Right lobe of liver (tissue), 6 donors: ENCODE data around the gene FOXP1. TPM values are rescaled to one million over a fixed set of nuclear protein-coding genes. Genes with fewer than 3 reads are reported as not detected.

Experiments
- ATAC-seq, 4 donors: fragments of 200-7000 bp; cut with Tn5 transposase; one replicate each; pipeline ENCODE4 v1.9.1; 2020; ENCODE audit warnings: mild to moderate bottlenecking in 4 of 4, moderate library complexity in 4 of 4
- DNase-seq, 3 donors: peaks; one replicate each; pipeline ENCODE4 v3.0.0-alpha.2; 2020
- H3K27ac ChIP-seq, 3 donors: fragments of 200-600 bp; one replicate each; pipeline ENCODE4 v1.8.0; 2022
- H3K27me3 ChIP-seq, 2 donors: fragments of 200-600 bp; one replicate each; pipeline ENCODE4 v1.8.0; 2022
- H3K36me3 ChIP-seq, 4 donors: fragments of 200-600 bp; sonication (generic) in 1 of 4; one replicate each; pipeline versions ENCODE4 v1.5.1 to v1.8.0; 2017 to 2022; ENCODE audit warnings: control low read depth in 1 of 4
- H3K4me1 ChIP-seq, 4 donors: fragments of 200-600 bp; sonication (generic) in 1 of 4; one replicate each; pipeline versions ENCODE4 v1.5.1 to v1.8.0; 2017 to 2022; ENCODE audit warnings: control low read depth in 1 of 4
- H3K4me3 ChIP-seq, 3 donors: fragments of 200-600 bp; one replicate each; pipeline ENCODE4 v1.8.0; 2022
- H3K9me3 ChIP-seq, 4 donors: fragments of 200-600 bp; sonication (generic) in 1 of 4; one replicate each; pipeline versions ENCODE4 v1.5.1 to v1.8.0; 2017 to 2022; ENCODE audit warnings: control low read depth in 1 of 4
- CTCF ChIP-seq, 4 donors: fragments of 200-600 bp in 3 of 4; fragments of 450-650 bp in 1 of 4; IDR thresholded peaks; one replicate each; pipeline versions ENCODE4 v1.5.1 to v1.8.0; 2016 to 2022; ENCODE audit warnings: antibody characterized with exemption in 4 of 4, mild to moderate bottlenecking in 2 of 4
- POLR2A ChIP-seq: fragments of 450-650 bp; IDR thresholded peaks from one replicate; pipeline ENCODE4 v1.6.1; 2017; ENCODE audit warnings: antibody characterized with exemption, mild to moderate bottlenecking
- WGBS: methylation state at CpG from one replicate; pipeline ENCODE4 v1.1.6; 2018; ENCODE audit warnings: low coverage, low lambda C conversion rate; ENCODE audit not compliant: insufficient coverage; ENCODE audit errors: missing lambda C conversion rate; 5-methylcytosine and 5-hydroxymethylcytosine counted together
- intact Hi-C, 2 donors: fragments of 100-400 bp; cut with DNase I; formaldehyde crosslinking; loops; one replicate each; pipeline versions ENCODE4 v1.11.2 to v1.14.1; 2022
- total RNA-seq, 6 experiments: library from RNA; depleted of rRNA in 2 of 6; stranded (reverse); fragments of >200 nt in 2 of 6; fragmentation: NEBNext Ultra II Directional in 3 of 6; extraction: Animal tissue kit (Norgen Biotek cat#: 25700) in 3 of 6; gene quantifications; one replicate each; pipeline versions ENCODE4 v1.1.0 to v1.2.4, GENCODE V29; 2016 to 2023
- donor health status: DM: no; HTN: yes; CAD: no.
- donor health status: DM: no; HTN: no; CAD: no.
- donor health status: DM: no; HTN: no; CAD: no.
- donor health status: DM: no; HTN: yes; CAD: no.
- donor health status: DM: no; HTN: yes; CAD: no.

FOXP1 gene
- total RNA-seq, 6 experiments from 2014 or later: 26.7 to 47.7 (median 35.2) TPM

GRCh38 chr3:71136276-71136675 is 447.3 kb downstream of the FOXP1 start:
- Histone ChIP-seq H3K36me3 (no peaks in the 10 kb centered on the region), H3K4me3 (no peak overlapping the region), H3K9me3 (no peaks in the 10 kb centered on the region), H3K4me1 (peaks cover 0 to 43% (median 20%) of the 10 kb centered on the region in 4 donors), H3K27ac (peak overlapping the region in 2 of 3 donors; percentile 81 to 90), H3K27me3 (no peaks in the 10 kb centered on the region)
- WGBS: 65% methylated on average over 2 of the region's 2 CpGs
- intact Hi-C loops: no loop called here
- DNase-seq (no peak), ATAC-seq (no peak)
- no peak for TF ChIP-seq CTCF (IDR thresholded peaks at IDR 0.05)
- TF ChIP-seq POLR2A: no peak

DNA sequence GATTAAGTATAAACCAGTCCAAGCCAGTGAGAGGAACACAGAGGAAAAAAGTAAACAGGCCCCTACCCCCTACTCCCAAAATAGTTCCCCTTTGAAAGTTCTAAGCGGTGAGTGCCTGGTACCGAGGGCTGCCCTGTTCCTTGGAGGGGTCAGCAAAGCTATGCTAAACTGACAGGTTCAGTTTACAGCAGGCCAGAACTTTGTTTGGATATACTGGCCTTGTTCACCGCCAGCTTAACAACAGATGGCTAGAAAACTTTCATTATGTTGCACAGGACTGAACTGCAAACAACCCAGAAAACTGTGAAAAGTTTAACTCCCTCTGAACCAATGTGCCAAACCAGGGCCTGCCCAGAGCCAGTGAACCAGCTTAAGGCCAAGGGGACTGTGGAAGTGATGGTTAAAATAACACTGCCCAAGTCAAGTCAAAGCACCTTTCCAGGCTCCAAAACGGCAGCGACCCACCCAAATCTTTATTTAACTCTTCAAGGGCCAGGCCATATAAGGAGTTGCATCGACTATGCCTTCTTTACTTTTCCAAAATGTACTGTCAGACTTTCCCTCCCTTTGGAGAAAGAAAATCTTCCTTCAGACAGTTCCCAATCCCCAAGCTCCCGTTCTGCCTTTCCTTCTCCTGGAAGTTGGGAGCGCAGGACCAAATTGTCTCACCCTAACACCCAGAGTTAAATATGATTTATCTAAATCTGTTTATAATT is 448.0 kb downstream of the FOXP1 start:
- H3K9me3 ChIP-seq: no peaks in the 10 kb centered on the region
- TF ChIP-seq CTCF (IDR thresholded peaks at IDR 0.05) (no peak), POLR2A (no peak)
- H3K27me3 ChIP-seq: no peaks in the 10 kb centered on the region
- intact Hi-C loops: no loop called here
- DNase-seq (peak in 1 of 3 donors; percentile 70), ATAC-seq (peak; percentile 53 to 69 (median 63))
- H3K36me3 ChIP-seq: no peaks in the 10 kb centered on the region
- peaks cover 0 to 45% (median 22%) of the 10 kb centered on the region in 4 donors for H3K4me1 ChIP-seq
- peak overlapping the region; percentile 65 to 90 (median 81) for H3K27ac ChIP-seq
- WGBS: 50% methylated on average over 6 of the region's 8 CpGs
- peak overlapping the region in 2 of 3 donors; percentile 3 to 5 for H3K4me3 ChIP-seq

DNA sequence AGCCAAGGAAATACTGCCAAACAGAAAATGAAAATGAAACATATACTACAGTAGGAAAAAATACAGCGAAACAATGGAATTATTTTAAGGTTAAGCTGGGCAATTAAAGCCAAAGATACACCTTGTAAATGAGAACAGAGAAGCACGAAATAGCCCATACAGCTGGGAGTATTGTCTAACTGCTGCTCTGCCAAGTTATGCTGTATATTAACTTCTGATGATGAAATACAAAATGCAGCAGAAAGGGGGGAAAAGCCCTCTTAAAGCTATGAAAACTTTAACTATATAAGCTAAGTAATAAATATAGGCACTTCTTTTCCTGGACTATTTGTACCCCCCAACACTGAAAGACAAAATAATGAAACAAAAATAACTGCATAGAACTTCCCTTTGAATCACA is 449.0 kb downstream of the FOXP1 start:
- TF ChIP-seq POLR2A (no peak), CTCF (IDR thresholded peaks at IDR 0.05) (no peak)
- no peaks in the 10 kb centered on the region for H3K36me3 ChIP-seq
- no peaks in the 10 kb centered on the region for H3K9me3 ChIP-seq
- H3K4me1 ChIP-seq: peaks cover 0 to 45% (median 22%) of the 10 kb centered on the region in 4 donors
- no peak for DNase-seq
- no peaks in the 10 kb centered on the region for H3K27me3 ChIP-seq
- WGBS: 34% methylated on average over 2 of the region's 2 CpGs
- intact Hi-C loops: no loop called here
- ATAC-seq: no peak
- peak overlapping the region; percentile 65 to 90 (median 81) for H3K27ac ChIP-seq
- peak overlapping the region in 2 of 3 donors; percentile 3 to 5 for H3K4me3 ChIP-seq

DNA sequence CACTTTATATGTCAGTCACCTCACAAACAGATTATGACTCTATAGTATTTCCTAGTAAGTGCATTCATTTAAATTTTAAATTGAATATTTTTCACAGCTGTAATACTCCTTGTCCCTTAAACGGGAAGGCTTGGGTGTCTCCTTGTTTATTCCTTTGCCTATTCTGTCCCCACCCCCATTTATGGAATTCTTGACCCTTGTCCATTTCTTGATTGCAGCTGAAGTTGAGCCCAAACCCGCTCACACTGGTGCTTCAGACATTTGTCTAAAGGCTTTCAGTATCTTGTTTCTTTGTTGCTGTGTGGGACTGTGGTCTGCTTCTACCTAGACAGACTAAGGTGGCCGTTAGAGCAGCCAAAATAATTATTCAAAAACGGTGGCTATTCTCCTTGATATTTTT is 449.7 kb downstream of the FOXP1 start:
- peak in 1 of 4 donors; percentile 6 for ATAC-seq
- Histone ChIP-seq H3K9me3 (no peaks in the 10 kb centered on the region), H3K36me3 (no peaks in the 10 kb centered on the region), H3K4me3 (peak overlapping the region in 1 of 3 donors; percentile 0), H3K27me3 (no peaks in the 10 kb centered on the region), H3K27ac (peak overlapping the region; percentile 65 to 90 (median 81)), H3K4me1 (peaks cover 0 to 45% (median 22%) of the 10 kb centered on the region in 4 donors)
- TF ChIP-seq POLR2A (no peak), CTCF (IDR thresholded peaks at IDR 0.05) (no peak)
- DNase-seq: no peak
- intact Hi-C loops: no loop called here
- WGBS: 11% methylated on average over 4 of the region's 4 CpGs
